HG03135 (cell line): ENCODE results near the gene SEC24C.
A peak's percentile ranks its signal among the peaks of the same experiment; 100 is the strongest.
"Not testable (repeated sequence)": the region's sequence is repeated elsewhere in the genome, so short reads cannot be mapped to it uniquely, and the experiment has no call there.

Experiments used
- ATAC-seq: cut with Tn5 transposase; IDR thresholded peaks from one replicate; pipeline ENCODE4 v1.9.1; 2021; ENCODE audit warnings: mild to moderate bottlenecking, moderate library complexity; ENCODE audit not compliant: unreplicated experiment

Gene SEC24C

DNA sequence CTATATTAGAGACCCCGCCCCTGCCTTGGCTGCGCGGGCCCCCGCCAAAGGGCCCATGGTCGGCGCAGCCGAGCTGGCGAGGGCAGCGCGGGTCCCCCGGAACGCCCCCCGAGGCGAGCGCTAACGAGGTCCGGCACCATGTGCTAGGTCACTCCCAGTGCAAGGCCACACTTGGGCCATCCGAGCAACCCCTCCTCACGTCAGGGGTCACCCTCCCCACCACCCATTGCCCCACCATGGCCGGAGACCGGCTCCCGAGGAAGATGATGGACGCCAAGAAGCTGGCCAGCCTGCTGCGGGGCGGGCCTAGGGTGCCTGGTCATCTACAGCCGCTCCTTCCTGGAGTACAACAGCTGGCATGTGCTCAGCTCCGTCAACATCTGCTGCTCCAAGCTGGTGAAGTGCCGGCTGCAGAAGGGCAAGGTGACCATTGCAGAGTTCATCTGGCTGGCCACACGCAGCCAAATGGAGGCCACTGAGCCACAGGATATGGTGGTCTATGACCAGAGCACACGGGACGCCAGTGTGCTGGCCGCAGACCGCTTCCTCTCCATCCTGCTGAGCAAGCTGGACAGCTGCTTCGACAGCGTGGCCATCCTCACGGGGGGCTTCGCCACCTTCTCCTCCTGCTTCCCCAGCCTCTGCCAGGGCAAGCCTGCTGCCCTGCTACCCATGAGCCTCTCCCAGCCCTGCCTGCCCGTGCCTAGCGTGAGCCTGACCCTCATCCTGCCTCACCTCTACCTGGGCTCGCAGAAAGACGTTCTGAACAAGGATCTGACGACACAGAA lies 12.4 kb upstream of the SEC24C start:
- no peak for ATAC-seq

DNA sequence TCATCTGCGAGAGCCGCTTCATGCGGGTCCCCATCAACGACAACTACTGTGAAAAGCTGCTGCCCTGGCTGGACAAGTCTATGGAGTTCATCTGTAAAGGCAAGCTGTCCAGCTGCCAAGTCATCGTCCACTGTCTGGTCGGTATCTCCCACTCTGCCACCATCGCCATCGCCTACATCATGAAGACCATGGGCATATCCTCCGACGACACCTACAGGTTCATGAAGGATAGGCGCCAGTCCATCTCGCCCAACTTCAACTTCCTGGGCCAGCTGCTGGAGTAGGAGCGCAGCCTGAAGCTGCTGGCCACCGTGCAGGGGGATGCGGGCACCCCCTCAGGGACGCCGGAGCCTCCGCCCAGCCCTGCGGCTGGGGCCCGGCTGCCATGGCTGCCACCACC lies 11.7 kb upstream of the SEC24C start:
- ATAC-seq = no peak

- no peak for ATAC-seq
These were observed 11.1 kb upstream of the SEC24C start for GRCh38 chr10:73732931-73733623.

- no peak for ATAC-seq
These were observed 10.0 kb upstream of the SEC24C start for GRCh38 chr10:73734028-73734720.

DNA sequence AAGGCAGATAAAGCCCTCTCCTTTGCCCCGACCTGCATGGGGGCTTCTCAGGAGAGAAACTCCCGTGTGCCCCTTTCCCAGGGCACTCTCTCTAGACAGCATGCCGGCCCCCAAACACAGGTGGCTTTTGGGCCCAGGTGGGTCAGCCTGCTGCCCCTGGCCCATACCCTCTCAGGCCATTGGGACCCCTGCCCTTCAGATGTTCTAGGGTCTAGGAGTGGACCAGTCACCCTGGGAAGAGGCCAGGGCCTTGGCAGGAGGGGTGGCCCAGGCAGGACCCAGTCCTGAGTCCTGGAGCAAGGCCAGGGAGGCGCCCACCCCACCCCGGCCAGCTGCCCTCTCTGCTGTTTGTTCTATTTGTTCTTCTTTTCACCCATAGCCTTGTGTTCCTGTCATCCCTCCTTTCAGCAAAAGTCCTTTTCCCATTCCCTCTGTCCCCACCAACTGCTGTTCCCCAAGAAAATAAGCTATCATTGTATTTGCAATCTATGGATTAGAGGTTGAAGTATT lies 9.3 kb upstream of the SEC24C start:
- ATAC-seq = no peak

DNA sequence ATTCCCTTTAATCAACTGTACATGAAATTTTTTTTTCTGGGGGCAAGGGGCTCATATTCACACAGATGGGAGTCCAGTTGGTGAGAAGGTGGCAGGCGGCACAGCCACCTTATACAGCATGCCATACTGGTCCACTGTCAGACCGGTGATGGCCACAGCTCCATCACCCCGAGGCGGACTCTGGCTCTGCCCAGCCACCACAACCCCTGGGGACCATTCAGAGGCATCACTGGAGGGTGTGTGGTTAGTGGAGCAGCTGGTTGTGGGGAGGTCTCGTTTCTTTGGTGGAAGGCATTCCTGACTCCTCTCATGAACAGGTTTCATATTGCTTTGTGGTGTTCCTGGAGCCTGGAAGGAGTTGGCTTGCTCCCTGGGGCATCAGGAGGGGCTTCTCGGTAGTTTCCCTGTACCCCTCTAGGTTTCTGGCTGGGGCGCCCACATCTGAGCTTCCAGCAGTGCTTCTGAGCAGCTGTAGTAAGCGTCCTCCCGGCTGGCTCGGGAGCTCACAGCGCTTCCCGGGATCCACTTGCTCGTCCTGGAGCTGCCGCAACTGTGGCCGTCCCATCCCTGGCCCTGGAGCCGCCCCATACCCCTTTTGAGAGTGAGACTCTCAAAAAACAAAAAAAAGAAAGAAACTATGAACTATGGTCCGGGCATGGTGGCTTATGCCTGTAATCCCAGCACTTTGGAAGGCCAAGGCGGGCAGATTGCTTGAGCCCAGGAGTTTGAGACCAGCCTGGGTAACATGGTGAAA lies 3.5 kb upstream of the SEC24C start:
- not testable (repeated sequence) for ATAC-seq

DNA sequence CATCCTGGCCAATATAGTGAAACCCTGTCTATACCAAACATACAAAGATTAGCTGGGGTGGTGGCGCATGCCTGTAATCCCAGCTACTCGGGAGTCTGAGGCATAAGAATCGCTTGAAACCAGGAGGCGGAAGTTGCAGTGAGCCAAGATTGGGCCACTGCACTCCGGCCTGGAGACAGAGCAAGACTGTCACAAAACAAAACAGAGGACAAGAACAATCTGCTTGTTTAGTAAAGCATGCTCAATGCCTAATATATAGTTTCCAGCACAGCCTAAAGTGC lies 1.8 kb upstream of the SEC24C start:
- no peak for ATAC-seq

GRCh38 chr10:73743327-73743904 lies 756 bp upstream of the SEC24C start:
- no peak for ATAC-seq

- peak; percentile 20 for ATAC-seq
These were observed 448 bp downstream of the SEC24C start for GRCh38 chr10:73744664-73744975.

GRCh38 chr10:73746721-73747120 lies 2.5 kb downstream of the SEC24C start:
- no peak for ATAC-seq

DNA sequence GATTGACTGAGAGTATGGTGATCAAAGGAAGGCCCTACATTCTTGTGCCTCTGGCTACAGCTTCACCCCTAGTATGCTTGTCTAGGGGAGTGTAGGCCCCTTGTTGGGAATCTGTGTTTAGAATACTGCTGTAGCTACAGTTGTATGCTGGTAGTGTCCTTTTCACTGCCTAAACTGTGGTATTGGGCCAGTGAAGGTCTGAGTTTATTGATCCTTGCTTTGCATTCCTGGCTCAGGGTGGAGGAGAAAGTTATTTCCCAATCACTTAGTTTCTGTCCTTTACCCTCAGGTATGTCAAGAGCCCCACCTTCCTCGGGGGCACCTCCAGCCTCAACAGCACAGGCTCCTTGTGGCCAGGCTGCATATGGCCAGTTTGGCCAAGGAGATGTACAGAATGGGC lies 6.6 kb downstream of the SEC24C start:
- no peak for ATAC-seq

- no peak for ATAC-seq
These were observed 12.0 kb downstream of the SEC24C start for GRCh38 chr10:73756183-73756582.

GRCh38 chr10:73758704-73759511 lies 14.7 kb downstream of the SEC24C start:
- no peak for ATAC-seq

DNA sequence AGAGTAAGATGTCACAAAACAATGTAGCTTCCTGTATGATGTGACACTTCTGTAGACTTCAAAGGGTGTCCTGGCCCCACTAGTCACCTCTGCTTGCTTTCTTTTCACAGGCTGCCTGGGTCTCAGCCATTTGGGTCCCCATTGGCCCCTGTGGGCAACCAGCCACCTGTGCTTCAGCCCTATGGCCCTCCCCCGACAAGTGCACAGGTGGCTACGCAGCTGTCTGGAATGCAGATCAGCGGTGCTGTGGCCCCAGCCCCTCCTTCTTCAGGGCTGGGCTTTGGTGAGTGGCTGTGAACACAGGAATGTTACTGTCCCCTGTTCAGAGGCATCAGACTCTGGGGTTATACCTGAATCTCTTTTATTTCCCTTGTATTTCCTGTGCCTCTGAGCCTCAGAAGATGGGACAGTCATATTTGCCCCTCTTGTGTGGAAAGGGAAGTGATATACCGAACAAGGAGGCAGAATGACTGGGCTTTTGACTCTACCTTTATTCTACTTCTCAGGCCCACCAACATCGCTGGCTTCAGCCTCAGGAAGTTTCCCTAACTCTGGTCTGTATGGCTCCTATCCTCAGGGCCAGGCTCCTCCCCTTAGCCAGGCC lies 15.4 kb downstream of the SEC24C start:
- no peak for ATAC-seq

GRCh38 chr10:73761781-73762180 lies 17.6 kb downstream of the SEC24C start:
- ATAC-seq = no peak

GRCh38 chr10:73762915-73763314 lies 18.7 kb downstream of the SEC24C start:
- no peak for ATAC-seq

- no peak for ATAC-seq
These were observed 19.2 kb downstream of the SEC24C start for GRCh38 chr10:73763343-73763742.

- ATAC-seq = no peak
These were observed 20.9 kb downstream of the SEC24C start for GRCh38 chr10:73765066-73765465.

DNA sequence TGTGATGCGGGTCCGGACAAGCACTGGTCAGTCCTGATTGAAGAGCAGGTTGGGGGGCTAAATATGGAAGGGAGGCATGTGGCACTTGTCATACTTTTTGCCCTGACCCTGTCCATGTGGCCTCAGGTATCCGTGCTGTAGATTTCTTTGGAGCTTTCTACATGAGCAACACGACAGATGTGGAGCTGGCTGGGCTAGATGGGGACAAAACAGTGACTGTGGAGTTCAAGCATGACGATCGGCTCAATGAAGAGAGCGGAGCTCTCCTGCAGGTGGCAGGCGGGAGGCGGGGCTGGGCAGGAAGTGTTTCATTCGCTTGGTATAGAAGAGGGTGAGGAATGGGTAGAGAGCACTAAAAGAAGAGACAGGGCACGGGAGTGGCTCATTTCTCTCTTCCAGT lies 24.7 kb downstream of the SEC24C start:
- ATAC-seq = no peak

DNA sequence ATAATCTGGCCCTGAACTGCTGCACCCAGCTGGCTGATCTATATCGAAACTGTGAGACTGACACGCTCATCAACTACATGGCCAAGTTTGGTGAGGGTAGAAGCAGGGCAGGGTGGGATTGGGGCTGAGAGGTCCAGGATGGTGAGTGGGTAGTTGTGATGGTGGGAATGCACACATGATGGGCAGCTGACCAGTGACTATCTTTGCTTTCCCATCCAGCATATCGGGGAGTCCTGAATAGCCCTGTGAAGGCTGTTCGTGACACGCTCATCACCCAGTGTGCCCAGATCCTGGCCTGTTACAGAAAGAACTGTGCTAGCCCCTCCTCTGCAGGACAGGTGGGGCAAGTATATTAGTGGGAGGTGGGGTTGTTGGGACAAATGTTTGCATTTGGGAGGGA lies 25.2 kb downstream of the SEC24C start:
- no peak for ATAC-seq
